Stimulated activated CD4-positive, alpha-beta T cell treated with anti-CD3 and anti-CD28 coated beads, TNF-alpha, amount 100 ng/mL, for 1 hour (primary cell): ENCODE data around the gene DSCAML1.
"Not testable (repeated sequence)": the region's sequence is repeated elsewhere in the genome, so short reads cannot be mapped to it uniquely, and the experiment has no call there.

Experiments
- DNase-seq, 3 donors: peaks; one replicate each; pipeline ENCODE4 v3.0.0-alpha.2; 2020; ENCODE audit warnings: low read depth in 3 of 3, low spot score in 1 of 3

DSCAML1 gene

GRCh38 chr11:117819096-117820040, 22.4 kb upstream of the DSCAML1 start:
- no peak for DNase-seq

- peak in 1 of 3 donors; percentile 32 for DNase-seq
Measured at GRCh38 chr11:117818041-117818873, 21.2 kb upstream of the DSCAML1 start.

GRCh38 chr11:117817368-117818040, 20.5 kb upstream of the DSCAML1 start:
- peak; percentile 71 to 90 (median 72) for DNase-seq

GRCh38 chr11:117816846-117817367, 19.9 kb upstream of the DSCAML1 start:
- DNase-seq = no peak

- no peak for DNase-seq
Measured at GRCh38 chr11:117816151-117816741, 19.2 kb upstream of the DSCAML1 start.

- peak; percentile 35 to 63 (median 44) for DNase-seq
Measured at GRCh38 chr11:117815262-117815803, 18.3 kb upstream of the DSCAML1 start.

- peak; percentile 48 to 59 (median 59) for DNase-seq
Measured at GRCh38 chr11:117814766-117815261, 17.8 kb upstream of the DSCAML1 start.

GRCh38 chr11:117814204-117814765, 17.3 kb upstream of the DSCAML1 start:
- DNase-seq = no peak

GRCh38 chr11:117810056-117810451, 13.0 kb upstream of the DSCAML1 start:
- not testable (repeated sequence) for DNase-seq

GRCh38 chr11:117809236-117810055, 12.4 kb upstream of the DSCAML1 start:
- DNase-seq = no peak

GRCh38 chr11:117808784-117809183, 11.8 kb upstream of the DSCAML1 start:
- no peak for DNase-seq

GRCh38 chr11:117807482-117808327, 10.7 kb upstream of the DSCAML1 start:
- DNase-seq = peak in 2 of 3 donors; percentile 34 to 85

GRCh38 chr11:117806846-117807245, 9.8 kb upstream of the DSCAML1 start:
- no peak for DNase-seq

GRCh38 chr11:117805045-117805444, 8.0 kb upstream of the DSCAML1 start:
- DNase-seq = no peak

- DNase-seq = no peak
Measured at GRCh38 chr11:117803896-117804295, 6.9 kb upstream of the DSCAML1 start.

- DNase-seq = no peak
Measured at GRCh38 chr11:117799634-117800033, 2.6 kb upstream of the DSCAML1 start.

GRCh38 chr11:117796456-117796871, 552 bp downstream of the DSCAML1 start:
- no peak for DNase-seq
